ENCODE results near the gene HOXB9.

GRCh38 chr17:48605991-48606891 is 19.9 kb downstream of the HOXB9 start:
- no peak for TF ChIP-seq ZNF384 (IDR thresholded peaks at IDR 0.05)
- no peak for TF ChIP-seq FOXK2 (IDR thresholded peaks at IDR 0.05)
- no peak for TF ChIP-seq HDGF (IDR thresholded peaks at IDR 0.05; ENCODE audit: borderline replicate concordance)
- TF ChIP-seq FOXM1 (IDR thresholded peaks at IDR 0.05; ENCODE audit: borderline replicate concordance): no peak
- no peak for TF ChIP-seq NFRKB (IDR thresholded peaks at IDR 0.05)
- no peak for TF ChIP-seq BHLHE40 (IDR thresholded peaks at IDR 0.05; ENCODE audit: borderline replicate concordance)
- TF ChIP-seq LEF1 (IDR thresholded peaks at IDR 0.05; ENCODE audit: borderline replicate concordance): no peak
- no peak for TF ChIP-seq FOXA1 (IDR thresholded peaks at IDR 0.05)
